IPS-11a (cell line): ENCODE results near the gene ZNF423.

Experiments used
- H3K4me3 ChIP-seq: one replicate; pipeline ENCODE4 v1.5.1; 2013; ENCODE audit warnings: low read depth, low read length, control low read depth

ZNF423 gene

DNA sequence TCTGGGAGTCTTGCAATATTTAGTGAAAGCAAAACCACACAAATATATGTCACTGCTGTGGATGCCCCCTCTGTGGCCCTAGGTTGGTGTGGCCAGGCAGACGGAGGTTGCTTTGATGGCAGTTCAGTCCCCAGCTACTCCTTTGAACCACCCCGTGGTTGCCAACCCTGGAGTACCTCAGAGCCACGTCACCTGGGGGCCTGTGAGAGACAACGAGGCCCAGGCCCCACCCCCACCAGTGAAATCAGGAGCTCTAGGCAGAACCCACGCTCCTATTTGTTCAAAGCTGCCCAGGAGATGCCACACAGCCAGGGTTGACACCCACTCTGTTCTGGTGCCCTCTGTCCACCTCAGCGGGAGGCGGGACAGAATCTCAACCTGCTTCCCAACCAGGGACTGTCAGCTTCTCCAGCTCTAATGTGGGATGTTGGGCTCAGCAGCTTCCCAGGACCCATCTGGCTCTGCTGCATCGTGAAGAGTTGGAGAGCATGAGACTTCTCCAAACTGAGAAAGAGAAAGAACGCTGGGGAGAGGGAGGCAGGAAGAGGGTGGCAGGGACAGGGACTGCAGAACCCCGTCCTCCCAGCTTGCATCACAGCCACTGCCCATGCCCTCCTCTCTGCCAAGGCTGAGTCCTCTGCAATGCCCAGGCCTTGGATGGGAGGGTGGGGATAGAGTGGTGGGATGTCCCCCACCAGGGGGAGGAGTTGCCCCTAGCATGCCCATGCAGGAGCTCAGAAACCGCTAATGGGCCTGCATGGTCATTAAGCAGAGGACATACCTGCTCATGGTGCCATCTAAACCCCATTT is 400.5 kb downstream of the ZNF423 start:
- no peak overlapping the region for H3K4me3 ChIP-seq

DNA sequence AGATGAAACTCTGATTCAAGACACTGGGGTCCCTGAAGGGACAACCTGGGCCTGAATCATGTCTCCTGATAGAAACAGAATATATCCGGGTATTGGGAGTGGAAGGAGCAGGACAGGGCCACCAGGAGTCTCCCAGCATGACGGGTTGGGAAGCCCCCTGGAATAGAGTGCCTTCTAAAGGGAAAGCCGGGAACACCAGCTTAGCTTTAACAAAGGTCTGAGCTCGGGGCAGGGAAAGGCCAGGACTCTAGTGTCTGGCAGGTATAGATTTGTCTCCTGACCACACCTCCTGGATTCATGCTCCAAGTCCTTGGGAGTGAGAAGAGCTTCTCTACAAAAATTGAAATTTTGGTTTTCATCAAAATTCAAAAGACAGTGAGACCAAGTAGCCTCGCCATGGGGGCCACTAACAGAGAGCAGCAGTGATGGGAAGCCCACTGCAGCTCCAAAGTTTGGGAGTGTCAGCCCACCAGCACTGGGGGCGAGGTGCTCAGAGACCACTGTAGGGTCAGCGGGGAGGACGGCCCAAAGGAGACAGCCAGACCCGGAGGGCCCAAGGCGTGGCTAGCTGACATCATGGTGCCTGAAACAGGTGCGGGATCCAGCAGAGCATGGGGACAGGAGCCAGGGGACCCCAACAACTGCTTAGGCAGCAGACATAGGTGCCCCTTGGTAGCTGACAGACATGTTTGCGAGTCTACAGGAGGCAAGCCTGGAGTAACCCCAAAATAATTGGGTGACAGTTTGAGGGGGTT is 401.3 kb downstream of the ZNF423 start:
- H3K4me3 ChIP-seq = no peak overlapping the region

DNA sequence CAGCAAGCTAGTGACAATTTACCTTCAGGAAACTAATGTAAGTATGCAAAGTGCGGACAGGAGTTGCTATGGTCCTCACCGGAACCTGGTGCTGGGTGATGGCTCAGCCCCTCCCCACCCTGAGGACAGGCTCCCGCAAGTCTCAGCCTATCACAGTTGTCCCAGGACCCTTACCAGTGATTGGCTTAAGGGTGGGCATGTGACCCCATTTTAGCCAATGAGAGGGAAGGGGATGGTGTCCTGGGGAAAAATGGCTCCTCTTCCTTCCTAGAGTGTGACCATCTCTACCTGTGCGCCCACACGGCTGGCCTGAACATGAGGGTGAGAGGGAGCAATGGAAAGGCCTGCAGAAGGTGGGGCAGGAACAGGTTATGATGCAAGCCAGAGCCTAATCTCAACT is 401.9 kb downstream of the ZNF423 start:
- no peak overlapping the region for H3K4me3 ChIP-seq

DNA sequence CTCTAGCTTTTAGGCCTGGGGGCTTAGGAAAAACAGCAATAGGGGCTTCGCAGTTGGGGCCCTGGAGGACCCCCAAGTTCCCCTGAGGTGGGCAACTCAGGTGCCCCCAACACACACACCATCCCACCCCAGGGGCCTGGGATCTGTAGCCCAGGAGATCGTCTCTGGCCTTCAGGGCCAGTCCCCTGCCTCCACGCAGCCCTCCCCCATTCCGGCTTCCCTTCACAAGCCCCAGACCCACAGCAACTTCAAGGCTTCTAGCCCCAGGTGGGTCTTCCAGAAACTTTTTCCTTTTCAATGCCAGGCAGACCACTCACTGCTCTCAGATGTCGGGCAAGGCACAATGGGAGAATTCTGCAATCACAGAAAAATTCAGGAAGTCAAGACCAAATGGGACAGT is 402.9 kb downstream of the ZNF423 start:
- no peak overlapping the region for H3K4me3 ChIP-seq

DNA sequence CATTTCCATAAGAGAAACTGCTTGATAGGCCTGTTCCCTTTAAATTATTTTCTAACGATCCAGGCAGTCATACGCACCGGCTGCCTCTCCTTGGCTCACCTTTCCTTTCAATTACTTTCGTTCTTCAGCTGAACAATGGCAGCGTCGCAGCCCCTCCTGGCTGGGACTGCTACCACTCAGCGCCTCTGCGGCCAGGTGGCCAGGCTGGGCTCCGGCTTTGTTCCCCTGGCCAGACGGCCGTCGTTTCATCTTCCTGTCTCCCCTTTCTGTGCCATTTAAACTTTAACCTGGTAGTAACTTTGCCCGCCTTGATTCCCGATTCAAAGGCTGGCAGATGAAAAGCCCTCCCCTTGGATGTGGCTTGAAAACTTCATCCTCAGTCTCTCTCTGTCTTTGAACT is 403.3 kb downstream of the ZNF423 start:
- H3K4me3 ChIP-seq = no peak overlapping the region

DNA sequence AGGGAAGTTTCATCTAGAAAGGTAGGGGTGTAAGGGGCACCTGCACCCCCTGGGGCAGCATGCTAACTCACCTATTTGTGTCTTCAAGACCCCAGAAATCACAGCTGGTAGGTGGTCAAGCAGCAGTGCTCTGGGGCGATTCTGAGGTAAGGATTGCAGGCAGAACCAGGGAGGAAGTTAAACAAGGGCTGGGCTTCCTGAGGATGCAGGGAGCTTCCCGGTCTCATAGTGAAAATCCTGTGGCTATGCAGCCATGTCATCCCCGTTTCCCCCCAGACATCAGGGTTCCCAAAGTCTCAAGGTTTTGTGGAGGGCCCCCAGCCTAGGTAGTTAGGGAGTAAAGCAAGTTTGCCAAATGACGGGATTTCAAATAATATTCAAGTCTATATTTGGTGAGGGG is 403.8 kb downstream of the ZNF423 start:
- H3K4me3 ChIP-seq = no peak overlapping the region

DNA sequence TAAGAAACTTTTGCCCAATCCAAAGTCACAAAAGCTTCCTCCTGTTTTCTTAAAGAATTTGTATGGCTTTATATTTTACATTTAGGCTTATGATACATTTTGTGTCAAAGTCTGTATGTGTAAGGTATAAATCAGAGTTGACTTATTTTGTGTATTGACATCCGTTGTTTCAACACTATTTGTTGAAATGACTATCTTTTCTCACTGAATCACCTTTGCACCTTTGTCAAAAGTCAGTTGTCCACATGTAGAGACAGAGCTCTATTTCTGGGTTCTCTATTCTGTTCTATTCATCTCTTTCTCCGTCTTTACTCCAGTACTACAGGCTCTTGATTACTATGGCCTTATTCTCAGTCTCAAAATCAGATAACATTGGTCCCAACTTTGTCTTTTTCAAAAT is 409.1 kb downstream of the ZNF423 start:
- H3K4me3 ChIP-seq = no peak overlapping the region

DNA sequence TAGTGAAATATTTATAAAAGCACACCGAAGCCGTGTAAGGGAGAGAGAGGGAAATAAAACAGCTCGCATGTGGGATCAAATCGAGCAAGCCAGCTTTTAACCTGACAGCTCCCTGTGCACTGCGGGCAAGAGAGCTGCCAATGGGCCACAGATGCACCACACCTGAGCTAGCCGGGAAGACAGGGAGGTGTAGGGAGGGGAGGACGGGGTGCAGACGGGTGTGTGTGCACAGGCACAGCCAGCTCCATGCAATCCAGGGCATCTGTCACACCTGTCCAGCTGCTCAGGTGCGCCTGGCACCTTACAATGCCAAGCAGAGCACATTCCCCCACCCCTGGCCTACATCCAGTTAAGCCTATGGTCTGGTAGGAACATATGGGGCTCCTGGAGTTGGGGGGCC is 412.3 kb downstream of the ZNF423 start:
- H3K4me3 ChIP-seq = no peak overlapping the region

DNA sequence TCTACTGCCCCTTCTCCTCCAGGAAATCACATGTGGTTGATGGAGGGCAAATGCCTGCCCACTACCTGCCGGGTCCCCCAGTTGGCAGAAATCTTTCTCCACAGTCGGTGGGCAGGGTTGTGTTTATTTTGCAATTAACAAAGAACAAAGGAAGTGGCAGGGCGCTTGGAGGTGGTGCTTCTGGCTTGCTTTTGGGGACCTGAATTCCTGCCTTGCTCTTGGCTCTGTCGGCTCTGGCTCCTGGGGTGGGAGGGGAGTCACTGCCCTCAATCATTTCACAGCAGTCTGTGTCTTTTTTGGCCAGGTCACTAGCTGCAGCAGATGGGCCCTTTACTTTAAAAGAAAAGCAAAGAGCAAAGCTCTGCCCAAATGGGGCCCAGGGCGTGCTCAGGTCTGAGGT is 413.1 kb downstream of the ZNF423 start:
- no peak overlapping the region for H3K4me3 ChIP-seq

DNA sequence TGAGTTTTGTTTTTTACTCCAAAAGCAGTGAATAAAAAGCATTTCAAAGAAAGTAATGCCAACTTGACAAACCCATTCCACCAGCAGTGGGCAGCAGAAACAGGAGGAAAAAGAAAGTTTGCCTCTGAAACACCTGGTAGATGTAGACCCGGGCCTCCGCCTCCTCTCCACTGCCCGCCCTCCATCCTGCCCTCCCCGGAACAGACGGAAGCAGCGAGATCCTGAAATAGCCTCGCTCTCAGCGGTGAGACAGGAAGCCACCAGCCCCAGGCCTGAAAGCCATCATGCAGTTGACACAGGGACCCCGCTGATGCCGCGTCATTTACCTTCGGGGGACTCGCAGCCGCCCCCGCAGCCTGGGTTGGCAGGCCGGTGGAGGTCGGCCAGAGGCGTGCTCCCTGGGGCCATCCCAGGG is 414.5 kb downstream of the ZNF423 start:
- H3K4me3 ChIP-seq = no peak overlapping the region

DNA sequence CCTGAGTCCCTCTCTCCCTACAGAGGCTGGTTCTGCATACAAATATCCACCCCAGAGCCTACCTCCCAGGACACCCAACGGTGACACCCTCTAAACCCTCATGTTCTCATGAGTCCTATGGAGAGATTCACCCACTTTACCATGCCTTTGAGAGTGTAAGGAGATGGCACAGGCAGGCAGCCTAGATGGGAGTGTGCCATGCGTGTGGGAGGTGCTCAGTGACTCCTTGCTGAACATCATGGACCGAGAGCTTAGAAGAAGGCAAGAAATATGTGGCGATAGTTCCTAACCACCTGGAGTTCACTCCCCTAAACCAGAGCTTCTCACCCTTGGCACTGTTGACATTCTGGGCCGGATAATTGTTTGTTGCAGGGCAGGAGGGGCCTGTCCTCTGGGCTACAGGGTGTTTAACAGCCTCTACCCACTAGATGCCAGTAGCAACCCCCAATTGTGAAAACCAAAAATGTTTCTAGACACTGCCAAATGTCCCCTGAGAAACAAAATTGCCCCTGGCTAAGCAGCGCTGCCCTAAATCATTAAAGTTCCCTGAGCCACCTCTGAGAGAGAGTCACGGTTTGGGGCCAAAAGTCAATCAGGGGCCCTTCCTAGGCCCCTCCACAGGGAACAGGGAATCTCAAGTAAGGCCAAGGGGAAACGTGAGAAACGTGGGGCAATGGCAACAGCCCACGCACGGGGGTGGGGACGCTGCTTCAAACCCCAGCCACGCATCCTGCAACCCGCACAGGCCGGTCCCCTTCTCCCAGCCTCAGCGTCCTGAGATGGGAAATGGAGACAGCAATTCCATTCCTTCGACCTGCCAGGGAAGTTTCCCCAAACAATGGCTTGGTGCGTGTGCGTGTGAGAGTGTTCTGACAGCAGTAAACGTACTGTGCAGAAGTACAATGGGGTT is 415.5 kb downstream of the ZNF423 start:
- no peak overlapping the region for H3K4me3 ChIP-seq

DNA sequence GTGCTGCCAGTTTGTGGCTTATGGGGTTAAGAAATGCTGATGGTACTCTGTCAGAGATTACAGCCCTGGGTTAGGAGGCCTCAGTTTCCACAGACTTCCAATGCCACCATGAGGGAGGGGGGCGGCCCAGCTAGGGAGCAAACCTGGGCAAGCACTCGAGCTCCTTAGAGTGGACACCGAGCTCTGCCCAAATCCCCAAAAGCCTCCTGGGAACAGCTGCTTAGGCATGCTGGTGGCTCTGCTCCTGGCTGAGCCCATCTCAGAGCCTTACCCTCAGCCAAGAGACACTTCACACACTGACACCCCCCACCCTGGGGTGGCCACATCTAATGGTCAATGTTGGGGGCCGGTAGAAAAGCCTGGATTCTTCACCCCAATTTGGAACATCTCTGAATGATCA is 416.2 kb downstream of the ZNF423 start:
- H3K4me3 ChIP-seq = no peak overlapping the region

DNA sequence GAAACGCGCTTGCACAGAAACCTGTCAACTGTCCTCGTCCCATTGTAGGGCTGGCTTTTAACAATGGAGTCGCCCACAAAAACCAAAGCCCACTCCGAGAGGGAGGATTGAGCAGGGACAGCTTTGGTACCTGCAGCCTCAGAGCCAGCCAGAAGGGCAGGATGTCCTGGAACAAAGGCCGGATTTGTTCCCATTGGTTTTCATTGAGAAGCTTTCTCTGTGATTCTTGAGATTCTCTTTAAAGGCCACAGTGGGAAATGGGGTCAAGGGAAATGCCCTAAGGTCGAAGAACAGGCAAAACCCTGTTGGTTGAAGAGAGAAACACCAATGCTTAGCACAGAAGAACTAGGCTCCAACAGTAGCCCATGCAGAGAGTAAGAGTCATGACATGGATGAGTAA is 416.9 kb downstream of the ZNF423 start:
- H3K4me3 ChIP-seq = no peak overlapping the region
